Brain microvascular endothelial cell (primary cell): ENCODE data around the gene CCDC40.

Source experiments
- DNase-seq: peaks from one replicate; pipeline ENCODE4 v3.0.0-alpha.2; 2020
- H3K27ac ChIP-seq: fragments of 250-450 bp; sonication (Bioruptor Pico); 2 replicates; pipeline ENCODE4 v1.5.1; 2020; ENCODE audit warnings: mild to moderate bottlenecking, moderate library complexity
- H3K27me3 ChIP-seq: fragments of 250-450 bp; sonication (Bioruptor Pico); replicated peaks from 2 replicates; pipeline ENCODE4 v1.5.1; 2020; ENCODE audit warnings: mild to moderate bottlenecking
- H3K36me3 ChIP-seq: fragments of 250-450 bp; sonication (Bioruptor Pico); replicated peaks from 2 replicates; pipeline ENCODE4 v1.5.1; 2020; ENCODE audit warnings: mild to moderate bottlenecking
- H3K4me3 ChIP-seq: 2 replicates; pipeline ENCODE4 v1.5.1; 2011; ENCODE audit warnings: low read depth, mild to moderate bottlenecking, control low read depth, low read length, moderate library complexity
- in situ Hi-C: cut with HindIII; loops from 2 replicates; pipeline ENCODE4 v1.10.0; 2017; ENCODE audit warnings: low sequenced_read_pairs, low pct_ligation_motif_present
- TF ChIP-seq, protein P1 (sequence below): IDR thresholded peaks from 2 replicates; pipeline ENCODE4 v1.5.1; 2011; ENCODE audit warnings: low read depth, mild to moderate bottlenecking, moderate library complexity, low read length, control low read depth, inconsistent platforms; ENCODE audit errors: missing control alignments

Gene CCDC40

DNA sequence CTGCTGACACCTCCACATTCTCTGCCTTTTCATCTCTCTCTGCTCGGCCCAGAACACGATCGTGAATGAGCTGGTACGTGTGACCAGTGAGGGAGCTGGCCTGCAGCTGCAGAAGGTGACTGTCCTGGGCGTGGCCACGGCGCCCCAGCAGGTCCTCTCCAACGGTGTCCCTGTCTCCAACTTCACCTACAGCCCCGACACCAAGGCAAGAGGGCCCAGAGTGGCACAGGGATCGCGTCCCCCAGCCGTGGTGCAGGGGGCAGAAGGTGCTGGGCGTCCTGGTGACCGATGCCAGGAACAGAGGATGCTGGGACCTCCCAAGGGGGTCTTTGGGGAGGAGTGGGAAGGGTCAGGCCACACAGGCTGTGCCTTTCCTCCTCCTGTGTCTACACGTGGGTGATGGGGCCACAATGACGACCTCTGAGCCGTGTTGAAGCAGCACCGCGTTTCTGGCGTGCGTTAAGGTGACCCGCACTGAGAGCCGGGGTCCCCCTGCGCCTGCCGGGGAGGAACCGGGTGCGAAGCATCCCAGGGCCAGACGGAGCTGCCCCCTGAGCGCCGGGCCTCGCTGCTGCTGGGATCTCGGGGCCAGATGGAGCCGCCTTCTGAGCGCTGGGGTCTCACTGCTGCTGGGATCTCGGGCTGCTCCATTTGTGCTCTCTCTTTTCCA, 82.3 kb downstream of the CCDC40 start:
- H3K4me3 ChIP-seq: no peak overlapping the region
- TF ChIP-seq, protein P1, sequence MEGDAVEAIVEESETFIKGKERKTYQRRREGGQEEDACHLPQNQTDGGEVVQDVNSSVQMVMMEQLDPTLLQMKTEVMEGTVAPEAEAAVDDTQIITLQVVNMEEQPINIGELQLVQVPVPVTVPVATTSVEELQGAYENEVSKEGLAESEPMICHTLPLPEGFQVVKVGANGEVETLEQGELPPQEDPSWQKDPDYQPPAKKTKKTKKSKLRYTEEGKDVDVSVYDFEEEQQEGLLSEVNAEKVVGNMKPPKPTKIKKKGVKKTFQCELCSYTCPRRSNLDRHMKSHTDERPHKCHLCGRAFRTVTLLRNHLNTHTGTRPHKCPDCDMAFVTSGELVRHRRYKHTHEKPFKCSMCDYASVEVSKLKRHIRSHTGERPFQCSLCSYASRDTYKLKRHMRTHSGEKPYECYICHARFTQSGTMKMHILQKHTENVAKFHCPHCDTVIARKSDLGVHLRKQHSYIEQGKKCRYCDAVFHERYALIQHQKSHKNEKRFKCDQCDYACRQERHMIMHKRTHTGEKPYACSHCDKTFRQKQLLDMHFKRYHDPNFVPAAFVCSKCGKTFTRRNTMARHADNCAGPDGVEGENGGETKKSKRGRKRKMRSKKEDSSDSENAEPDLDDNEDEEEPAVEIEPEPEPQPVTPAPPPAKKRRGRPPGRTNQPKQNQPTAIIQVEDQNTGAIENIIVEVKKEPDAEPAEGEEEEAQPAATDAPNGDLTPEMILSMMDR: no peak
- H3K27ac ChIP-seq: no peak overlapping the region
- in situ Hi-C loops: no loop called here
- no peak for DNase-seq
- H3K36me3 ChIP-seq: no peaks in the 10 kb centered on the region
- H3K27me3 ChIP-seq: no peaks in the 10 kb centered on the region

DNA sequence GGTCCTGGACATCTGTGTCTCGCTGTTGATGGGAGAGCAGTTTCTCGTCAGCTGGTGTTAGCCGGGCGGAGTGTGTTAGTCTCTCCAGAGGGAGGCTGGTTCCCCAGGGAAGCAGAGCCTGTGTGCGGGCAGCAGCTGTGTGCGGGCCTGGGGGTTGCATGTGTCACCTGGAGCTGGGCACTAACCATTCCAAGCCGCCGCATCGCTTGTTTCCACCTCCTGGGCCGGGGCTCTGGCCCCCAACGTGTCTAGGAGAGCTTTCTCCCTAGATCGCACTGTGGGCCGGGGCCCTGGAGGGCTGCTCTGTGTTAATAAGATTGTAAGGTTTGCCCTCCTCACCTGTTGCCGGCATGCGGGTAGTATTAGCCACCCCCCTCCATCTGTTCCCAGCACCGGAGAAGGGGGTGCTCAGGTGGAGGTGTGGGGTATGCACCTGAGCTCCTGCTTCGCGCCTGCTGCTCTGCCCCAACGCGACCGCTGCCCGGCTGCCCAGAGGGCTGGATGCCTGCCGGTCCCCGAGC, 82.9 kb downstream of the CCDC40 start:
- no peak for DNase-seq
- no peaks in the 10 kb centered on the region for H3K36me3 ChIP-seq
- no peak overlapping the region for H3K4me3 ChIP-seq
- H3K27me3 ChIP-seq: no peaks in the 10 kb centered on the region
- TF ChIP-seq, protein P1: no peak
- H3K27ac ChIP-seq: no peak overlapping the region
- in situ Hi-C loops: no loop called here

DNA sequence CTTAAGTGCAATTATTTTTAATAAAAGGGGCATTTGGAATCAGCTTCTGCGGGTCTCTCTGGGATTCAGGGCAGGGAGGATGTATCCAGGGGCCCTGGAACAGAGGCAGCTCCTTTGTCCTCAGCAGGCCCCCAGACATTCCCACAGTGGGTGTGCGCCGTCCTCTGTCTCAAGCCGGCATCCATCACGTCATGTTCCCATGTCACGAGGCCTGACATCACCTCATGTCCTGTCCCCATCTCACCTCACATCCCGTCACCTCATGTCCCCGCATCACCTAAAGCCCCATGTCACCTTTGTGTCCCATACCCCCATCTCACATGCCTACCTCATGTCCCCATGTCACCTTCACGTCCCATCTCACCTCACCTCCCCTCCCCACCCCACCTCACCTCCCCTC, 83.4 kb downstream of the CCDC40 start:
- Histone ChIP-seq H3K27ac (no peak overlapping the region), H3K27me3 (no peaks in the 10 kb centered on the region), H3K36me3 (no peaks in the 10 kb centered on the region), H3K4me3 (no peak overlapping the region)
- in situ Hi-C loops: no loop called here
- DNase-seq: no peak
- TF ChIP-seq, protein P1: no peak

DNA sequence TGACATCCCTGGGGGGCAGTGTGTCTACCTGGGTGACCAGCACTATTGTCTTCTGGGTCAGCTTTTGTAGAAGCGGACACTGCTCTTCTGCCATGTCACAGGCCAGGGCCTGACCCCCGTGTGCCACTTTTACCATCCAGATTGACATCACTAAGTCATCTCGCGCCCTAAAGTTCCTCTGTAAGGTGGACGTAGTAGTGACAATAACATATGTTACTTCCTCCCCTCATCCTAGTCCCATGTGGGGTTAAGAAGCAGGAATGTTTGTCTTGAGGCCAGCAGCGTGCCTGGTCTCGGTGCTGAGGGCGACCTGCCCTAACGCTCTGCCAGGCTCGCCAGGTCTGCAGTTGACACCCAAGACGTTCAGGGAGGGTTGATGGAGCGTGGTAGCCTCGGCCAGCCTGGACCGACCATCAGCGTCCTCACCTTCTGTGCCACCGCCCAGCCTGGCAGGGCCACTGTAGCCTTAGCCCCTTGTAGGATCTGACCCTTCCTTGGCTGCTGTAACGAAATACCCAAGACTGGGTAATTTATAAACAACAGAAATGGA, 85.7 kb downstream of the CCDC40 start:
- H3K4me3 ChIP-seq: no peak overlapping the region
- TF ChIP-seq, protein P1: no peak
- no peak overlapping the region for H3K27ac ChIP-seq
- in situ Hi-C loops: no loop called here
- H3K36me3 ChIP-seq: no peaks in the 10 kb centered on the region
- H3K27me3 ChIP-seq: no peaks in the 10 kb centered on the region
- no peak for DNase-seq

DNA sequence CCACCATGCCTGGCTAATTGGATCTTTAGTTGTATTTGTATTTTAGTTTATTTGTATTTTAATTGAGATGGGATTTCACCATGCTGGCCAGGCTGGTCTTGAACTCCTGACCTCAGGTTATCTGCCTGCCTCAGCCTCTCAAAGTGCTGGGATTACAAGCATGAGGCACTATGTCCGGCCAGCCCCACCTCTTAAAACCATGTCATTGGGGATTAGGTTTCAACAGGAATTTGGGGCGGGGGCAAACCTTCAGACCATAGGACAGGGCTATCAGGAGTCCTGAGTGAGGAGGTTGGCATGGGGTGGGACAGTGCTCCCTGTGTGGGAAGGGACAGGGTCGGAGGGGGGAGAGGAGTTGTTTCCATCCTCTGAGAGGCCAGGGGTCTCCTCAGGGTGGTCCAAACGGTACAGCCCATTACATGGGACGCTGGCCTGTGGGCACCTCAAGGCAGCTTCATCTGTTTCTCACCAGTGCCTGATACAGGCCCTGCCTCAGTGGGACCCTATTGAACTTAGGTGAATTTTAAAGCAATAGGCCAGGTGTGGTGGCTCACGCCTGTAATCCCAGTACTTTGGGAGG, 86.6 kb downstream of the CCDC40 start:
- in situ Hi-C loops: no loop called here
- Histone ChIP-seq H3K27me3 (no peaks in the 10 kb centered on the region), H3K4me3 (no peak overlapping the region), H3K36me3 (no peaks in the 10 kb centered on the region), H3K27ac (no peak overlapping the region)
- no peak for DNase-seq
- TF ChIP-seq, protein P1: no peak
